Activated CD4-positive, alpha-beta T cell treated with anti-CD3 and anti-CD28 coated beads, Interleukin-2, amount 50 U/mL, for 4 hours (primary cell): ENCODE measurements around the gene ADI1.

Experiments
- DNase-seq, 2 experiments: peaks; one replicate each; pipeline ENCODE4 v3.0.0-alpha.2; 2020

Gene ADI1

GRCh38 chr2:3479430-3480320, 39.7 kb downstream of the ADI1 start:
- no peak for DNase-seq

DNA sequence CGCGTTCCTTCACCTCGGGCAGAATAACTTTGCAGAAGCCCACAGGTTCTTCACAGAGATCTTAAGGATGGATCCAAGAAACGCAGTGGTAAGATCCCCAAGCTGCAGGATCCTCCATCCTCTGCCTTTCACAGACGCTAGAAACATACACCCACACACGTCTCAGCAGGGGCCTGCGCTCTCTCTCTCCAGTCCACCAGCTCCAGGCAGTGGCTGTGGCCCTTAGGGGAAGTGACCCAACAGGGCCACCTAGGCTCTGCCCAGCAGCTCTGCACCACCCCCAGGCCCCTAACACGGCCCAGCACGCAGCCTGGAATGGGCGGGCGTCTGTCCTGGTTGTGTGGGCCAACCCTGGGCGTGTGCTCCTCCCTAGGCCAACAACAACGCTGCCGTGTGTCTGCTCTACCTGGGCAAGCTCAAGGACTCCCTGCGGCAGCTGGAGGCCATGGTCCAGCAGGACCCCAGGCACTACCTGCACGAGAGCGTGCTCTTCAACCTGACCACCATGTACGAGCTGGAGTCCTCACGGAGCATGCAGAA, 40.4 kb downstream of the ADI1 start:
- no peak for DNase-seq

- DNase-seq: no peak
These were observed 42.4 kb downstream of the ADI1 start for GRCh38 chr2:3476985-3477327.

- DNase-seq: no peak
These were observed 42.9 kb downstream of the ADI1 start for GRCh38 chr2:3476321-3476984.

DNA sequence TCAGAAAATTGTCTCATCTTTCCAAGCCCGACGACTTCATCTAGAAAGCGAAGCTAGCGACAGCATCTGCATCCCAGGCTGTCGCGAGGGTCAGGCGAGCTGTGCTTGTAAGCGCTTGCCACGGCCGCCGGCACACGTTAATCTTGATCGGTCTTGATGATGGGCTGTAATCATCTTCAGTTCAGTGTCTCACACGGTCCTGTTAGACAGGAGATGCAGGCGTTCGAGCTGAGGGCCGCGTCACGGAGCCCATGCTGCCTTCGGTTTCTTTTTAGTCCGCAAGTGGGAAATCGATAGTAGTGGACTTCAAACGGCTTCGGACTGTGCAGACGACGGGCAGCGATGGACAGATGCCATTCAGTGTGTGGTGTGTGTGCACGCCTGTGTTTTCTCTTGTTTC, 43.6 kb downstream of the ADI1 start:
- no peak for DNase-seq

- DNase-seq: no peak
These were observed 46.4 kb downstream of the ADI1 start for GRCh38 chr2:3472966-3473365.

DNA sequence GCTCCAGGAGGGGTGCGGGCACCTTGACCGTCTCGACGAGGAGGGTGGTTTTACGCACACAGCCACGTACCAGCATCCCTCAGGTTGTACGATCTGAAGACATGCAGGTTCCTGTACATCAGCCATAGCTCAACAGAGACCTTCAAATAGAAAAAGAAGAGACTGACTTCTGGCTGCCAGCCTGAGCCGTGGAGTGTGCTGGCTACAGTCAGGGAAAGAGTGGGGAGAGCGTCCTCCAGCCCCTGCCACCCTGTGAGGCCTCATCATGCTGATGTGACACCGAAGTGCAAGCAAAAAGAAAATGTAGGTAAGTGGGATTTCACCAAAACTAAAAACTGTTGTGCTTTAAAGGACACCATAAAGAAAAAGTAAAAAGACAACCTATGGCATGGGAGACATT, 47.0 kb downstream of the ADI1 start:
- no peak for DNase-seq

- no peak for DNase-seq
These were observed 48.2 kb downstream of the ADI1 start for GRCh38 chr2:3470856-3471737.

GRCh38 chr2:3470166-3470651, 49.1 kb downstream of the ADI1 start:
- DNase-seq: no peak

DNA sequence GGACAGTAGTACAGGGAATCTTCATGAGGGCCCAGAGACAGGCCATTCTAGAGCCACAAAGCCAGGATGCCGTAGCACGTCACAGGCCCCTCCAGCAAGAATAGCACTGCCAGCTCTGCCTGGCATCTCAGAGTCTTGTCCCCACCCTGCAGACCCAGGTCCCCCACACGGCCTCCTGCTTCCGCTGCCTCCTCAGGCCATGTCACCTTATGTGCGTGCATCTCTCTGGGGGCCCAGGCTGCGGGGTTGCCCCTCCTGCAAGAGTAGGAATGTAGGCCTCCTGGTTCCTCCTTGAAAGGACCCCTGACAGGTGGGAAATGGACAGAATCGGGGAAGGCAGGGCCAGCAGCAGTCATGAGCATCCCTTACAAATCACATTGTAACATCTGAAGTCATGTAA, 49.8 kb downstream of the ADI1 start:
- no peak for DNase-seq

- DNase-seq: no peak
These were observed 50.9 kb downstream of the ADI1 start for GRCh38 chr2:3468296-3468988.

DNA sequence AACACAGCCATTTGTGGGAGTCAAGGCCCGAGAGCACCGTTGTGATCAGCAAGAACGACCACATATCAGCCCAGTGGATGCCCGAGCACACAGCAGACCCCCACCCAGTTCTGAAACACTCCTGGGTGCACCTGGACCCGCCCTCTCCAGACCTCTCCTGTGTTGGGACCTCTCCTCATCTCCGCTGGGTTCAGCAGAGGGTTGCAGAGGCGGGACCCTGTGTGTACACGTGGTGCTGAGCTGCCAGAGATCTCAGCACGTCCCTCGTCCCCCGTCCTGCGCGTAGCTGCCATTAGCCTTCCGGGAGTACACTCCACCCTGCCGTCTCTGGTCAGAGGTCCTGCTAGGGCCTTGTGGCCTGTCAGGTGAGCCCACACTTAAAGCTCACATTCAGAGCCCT, 51.7 kb downstream of the ADI1 start:
- no peak for DNase-seq

GRCh38 chr2:3466966-3467365, 52.4 kb downstream of the ADI1 start:
- DNase-seq: no peak

DNA sequence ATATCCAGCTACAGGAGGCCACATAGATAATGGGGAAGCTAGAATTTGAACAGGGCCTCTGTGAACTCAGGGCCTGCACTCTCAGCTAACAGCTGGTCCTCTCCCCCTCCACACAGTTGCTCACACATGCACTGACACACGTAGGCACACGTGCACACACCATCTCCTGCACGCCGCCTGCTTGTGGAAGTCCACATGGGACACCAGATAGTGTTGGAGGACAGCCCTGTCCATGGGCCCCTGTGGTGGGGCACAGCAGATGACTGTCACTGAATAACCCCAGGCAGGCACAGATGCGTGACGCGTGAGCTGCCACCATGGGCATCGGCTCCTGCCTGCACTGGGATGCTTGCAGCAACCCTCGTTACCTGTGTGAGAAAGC, 52.9 kb downstream of the ADI1 start:
- no peak for DNase-seq

GRCh38 chr2:3465844-3466481, 53.4 kb downstream of the ADI1 start:
- DNase-seq: no peak

DNA sequence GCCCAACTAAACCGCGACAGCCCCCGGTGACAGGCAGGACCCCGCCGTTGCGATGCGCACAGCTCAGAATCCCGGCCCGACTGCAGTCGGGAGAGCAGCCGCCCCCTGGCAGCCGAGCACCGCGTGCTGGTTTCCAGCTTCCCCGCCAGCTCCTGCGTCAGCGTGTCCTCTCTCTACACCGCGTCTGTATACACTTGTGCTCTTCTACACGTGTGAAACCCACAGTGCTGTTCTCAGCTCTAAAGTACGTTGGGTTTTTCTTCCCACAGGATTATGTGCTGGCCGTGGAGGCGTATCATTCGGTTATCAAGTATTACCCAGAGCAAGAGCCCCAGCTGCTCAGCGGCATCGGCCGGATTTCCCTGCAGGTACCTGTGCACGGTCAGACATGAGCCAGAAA, 54.0 kb downstream of the ADI1 start:
- DNase-seq: no peak

GRCh38 chr2:3464401-3465005, 54.8 kb downstream of the ADI1 start:
- DNase-seq: no peak

GRCh38 chr2:3463944-3464343, 55.4 kb downstream of the ADI1 start:
- no peak for DNase-seq

GRCh38 chr2:3463186-3463835, 56.0 kb downstream of the ADI1 start:
- DNase-seq: no peak

DNA sequence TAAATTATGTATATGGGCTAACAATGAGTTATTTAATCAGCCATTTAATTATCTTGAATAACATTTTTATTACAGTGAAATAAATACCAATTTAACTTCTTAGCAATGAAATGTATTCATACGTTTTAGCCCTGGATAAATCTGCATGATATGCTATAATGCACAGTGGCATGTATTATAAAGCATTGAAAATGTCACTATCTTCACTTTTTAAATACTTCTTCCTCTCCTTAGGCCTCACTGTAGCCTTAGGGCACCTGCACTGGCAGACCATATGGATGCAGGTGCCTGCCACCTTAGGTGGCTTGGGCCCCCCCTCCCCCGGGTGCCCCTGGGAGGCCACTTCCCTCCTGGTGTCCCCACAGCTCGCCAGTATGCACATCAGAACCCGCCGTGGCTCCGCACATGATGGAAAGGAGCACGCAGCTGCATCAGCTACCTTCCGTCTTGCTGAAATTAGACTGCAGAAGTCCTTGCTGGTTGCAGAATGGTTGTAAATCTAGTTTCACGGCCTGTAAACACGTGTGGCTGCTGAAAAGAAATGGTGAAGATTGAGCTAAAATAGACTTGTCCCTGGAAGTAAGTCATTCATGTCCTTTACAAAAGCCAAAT, 56.7 kb downstream of the ADI1 start:
- no peak for DNase-seq
